ENCODE measurements around the gene GIN1.

The GIN1 gene

GRCh38 chr5:103119765-103120606, at the start of gene GIN1, which contains the start of gene PPIP5K2:
Gene GIN1 (minus strand): TSS chr5:103120138. CDS start chr5:103108707, 11,431 bp downstream.
Gene PPIP5K2 (plus strand): TSS chr5:103120301. CDS start chr5:103129590, 9,289 bp downstream.
- Histone ChIP-seq H3K79me2 (ENCODE audit: insufficient read depth, low read depth) (peaks cover 48% of the 10 kb centered on the region), H2AFZ (ENCODE audit: low read depth) (peak within 1 kb of the TSS; percentile 80), H4K20me1 (ENCODE audit: insufficient read depth) (no peaks in the 10 kb centered on the region), H3K4me2 (peak within 1 kb of the TSS; percentile 92), H3K9ac (peak within 1 kb of the TSS; percentile 99), H3K4me1 (ENCODE audit: low read depth, poor library complexity, severe bottlenecking) (peaks cover 37% of the 10 kb centered on the region), H3K27me3 (ENCODE audit: insufficient read depth, low read depth) (no peaks in the 10 kb centered on the region), H3K36me3 (ENCODE audit: insufficient read depth) (no peaks in the 10 kb centered on the region), H3K27ac (peak within 1 kb of the TSS; percentile 100), H3K4me3 (IDR thresholded peaks at IDR 0.05; ENCODE audit: insufficient read depth, low read depth, low read length) (peak within 1 kb of the TSS; percentile 39)
- no peak for TF ChIP-seq CTCF (conservative IDR thresholded peaks at IDR 0.05; ENCODE audit: low read depth, low read length)

GRCh38 chr5:103166706-103167105, 46.8 kb upstream of the GIN1 start:
- no peak overlapping the region for H3K27ac ChIP-seq
- H3K27me3 ChIP-seq (ENCODE audit: insufficient read depth, low read depth) = no peaks in the 10 kb centered on the region
- H4K20me1 ChIP-seq (ENCODE audit: insufficient read depth) = no peaks in the 10 kb centered on the region
- no peak overlapping the region for H3K9ac ChIP-seq
- no peaks in the 10 kb centered on the region; the same call in 1 of the 2 replicates for H3K36me3 ChIP-seq (ENCODE audit: insufficient read depth)
- no peak overlapping the region for H3K4me3 ChIP-seq (IDR thresholded peaks at IDR 0.05; ENCODE audit: insufficient read depth, low read depth, low read length)
- no peak for TF ChIP-seq CTCF (conservative IDR thresholded peaks at IDR 0.05; ENCODE audit: low read depth, low read length)
- no peaks in the 10 kb centered on the region for H3K79me2 ChIP-seq (ENCODE audit: insufficient read depth, low read depth)
- H3K4me1 ChIP-seq (ENCODE audit: low read depth, poor library complexity, severe bottlenecking) = peaks cover under 1% of the 10 kb centered on the region
- H2AFZ ChIP-seq (ENCODE audit: low read depth) = no peak overlapping the region
- no peak overlapping the region for H3K4me2 ChIP-seq

- Histone ChIP-seq H3K4me3 (IDR thresholded peaks at IDR 0.05; ENCODE audit: insufficient read depth, low read depth, low read length) (no peak overlapping the region), H3K36me3 (ENCODE audit: insufficient read depth) (no peaks in the 10 kb centered on the region)
These were observed 31.2 kb upstream of the GIN1 start for GRCh38 chr5:103151156-103151555.

GRCh38 chr5:103148213-103148612, 28.3 kb upstream of the GIN1 start:
- TF ChIP-seq CTCF (conservative IDR thresholded peaks at IDR 0.05; ENCODE audit: low read depth, low read length) = no peak
- Histone ChIP-seq H3K4me2 (no peak overlapping the region), H3K4me3 (IDR thresholded peaks at IDR 0.05; ENCODE audit: insufficient read depth, low read depth, low read length) (no peak overlapping the region), H3K27me3 (ENCODE audit: insufficient read depth, low read depth) (no peaks in the 10 kb centered on the region), H3K4me1 (ENCODE audit: low read depth, poor library complexity, severe bottlenecking) (no peaks in the 10 kb centered on the region), H3K79me2 (ENCODE audit: insufficient read depth, low read depth) (no peaks in the 10 kb centered on the region), H2AFZ (ENCODE audit: low read depth) (no peak overlapping the region), H3K9ac (no peak overlapping the region), H4K20me1 (ENCODE audit: insufficient read depth) (no peaks in the 10 kb centered on the region), H3K36me3 (ENCODE audit: insufficient read depth) (no peaks in the 10 kb centered on the region), H3K27ac (no peak overlapping the region)

More at GRCh38 chr5:103151156-103151555, 31.2 kb upstream of the GIN1 start:
- Histone ChIP-seq H3K27me3 (ENCODE audit: insufficient read depth, low read depth) (no peaks in the 10 kb centered on the region), H3K27ac (no peak overlapping the region), H3K4me1 (ENCODE audit: low read depth, poor library complexity, severe bottlenecking) (no peaks in the 10 kb centered on the region), H2AFZ (ENCODE audit: low read depth) (no peak overlapping the region), H3K79me2 (ENCODE audit: insufficient read depth, low read depth) (no peaks in the 10 kb centered on the region), H3K9ac (no peak overlapping the region), H3K4me2 (no peak overlapping the region), H4K20me1 (ENCODE audit: insufficient read depth) (no peaks in the 10 kb centered on the region)
- no peak for TF ChIP-seq CTCF (conservative IDR thresholded peaks at IDR 0.05; ENCODE audit: low read depth, low read length)

Measured in KMS-11 (cell line).